Choroid plexus epithelial cell (primary cell): Measurements from ENCODE around the gene CALCR.

Source experiments
- DNase-seq: peaks from one replicate; pipeline ENCODE4 v3.0.0-alpha.2; 2010; ENCODE audit warnings: low read depth
- H3K4me3 ChIP-seq: 2 replicates; pipeline ENCODE4 v1.5.1; 2011; ENCODE audit warnings: low read depth, mild to moderate bottlenecking, control low read depth, low read length, moderate library complexity
- TF ChIP-seq, protein P1 (sequence below): conservative IDR thresholded peaks from 2 replicates; pipeline ENCODE4 v1.5.1; 2011; ENCODE audit warnings: low read depth, mild to moderate bottlenecking, control low read depth, inconsistent platforms, low read length, moderate library complexity

CALCR gene

DNA sequence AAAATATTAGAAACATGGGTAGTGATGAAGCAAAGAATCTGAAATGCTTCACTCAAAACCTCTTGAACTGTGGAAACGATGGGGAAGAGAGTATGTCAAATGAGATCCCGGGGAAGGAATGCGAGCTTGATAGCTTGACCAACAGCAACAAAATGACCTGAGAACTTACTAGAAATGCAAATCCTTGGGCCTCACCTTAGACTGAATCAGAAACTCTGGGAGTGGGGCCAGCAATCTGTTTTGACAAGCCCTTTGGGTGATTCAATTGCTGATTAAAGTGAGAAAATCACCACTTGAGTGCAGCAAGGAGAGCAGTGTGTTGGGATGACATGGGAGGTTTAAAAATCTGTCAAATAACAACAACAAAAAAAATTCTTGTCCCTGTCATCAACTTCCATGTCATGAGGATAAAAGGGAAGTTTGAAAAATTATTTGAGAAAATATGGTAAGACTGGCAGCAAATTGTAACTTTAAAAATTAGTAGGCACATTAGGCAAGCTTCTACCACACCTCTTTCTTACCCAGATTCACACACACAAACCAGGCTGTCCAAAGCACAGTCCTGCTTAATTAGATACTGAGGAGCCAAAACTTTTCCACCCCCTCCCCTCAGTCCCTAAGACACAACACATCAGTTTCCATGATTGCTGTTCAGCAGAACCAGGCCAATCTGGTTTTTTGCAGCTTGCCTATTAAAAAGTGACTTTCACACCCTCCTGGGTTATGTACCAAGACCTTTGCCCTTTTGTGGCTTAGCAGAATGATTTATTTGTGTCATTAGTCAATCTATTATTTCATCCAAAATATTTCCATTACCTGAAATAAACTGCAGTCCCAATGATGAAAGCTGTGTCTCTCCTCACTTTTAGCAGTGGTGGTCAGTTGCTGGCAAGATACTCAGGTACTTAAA lies 15.6 kb downstream of the CALCR start:
- DNase-seq: peak; percentile 49
- no peak overlapping the region for H3K4me3 ChIP-seq
- TF ChIP-seq, protein P1, sequence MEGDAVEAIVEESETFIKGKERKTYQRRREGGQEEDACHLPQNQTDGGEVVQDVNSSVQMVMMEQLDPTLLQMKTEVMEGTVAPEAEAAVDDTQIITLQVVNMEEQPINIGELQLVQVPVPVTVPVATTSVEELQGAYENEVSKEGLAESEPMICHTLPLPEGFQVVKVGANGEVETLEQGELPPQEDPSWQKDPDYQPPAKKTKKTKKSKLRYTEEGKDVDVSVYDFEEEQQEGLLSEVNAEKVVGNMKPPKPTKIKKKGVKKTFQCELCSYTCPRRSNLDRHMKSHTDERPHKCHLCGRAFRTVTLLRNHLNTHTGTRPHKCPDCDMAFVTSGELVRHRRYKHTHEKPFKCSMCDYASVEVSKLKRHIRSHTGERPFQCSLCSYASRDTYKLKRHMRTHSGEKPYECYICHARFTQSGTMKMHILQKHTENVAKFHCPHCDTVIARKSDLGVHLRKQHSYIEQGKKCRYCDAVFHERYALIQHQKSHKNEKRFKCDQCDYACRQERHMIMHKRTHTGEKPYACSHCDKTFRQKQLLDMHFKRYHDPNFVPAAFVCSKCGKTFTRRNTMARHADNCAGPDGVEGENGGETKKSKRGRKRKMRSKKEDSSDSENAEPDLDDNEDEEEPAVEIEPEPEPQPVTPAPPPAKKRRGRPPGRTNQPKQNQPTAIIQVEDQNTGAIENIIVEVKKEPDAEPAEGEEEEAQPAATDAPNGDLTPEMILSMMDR: no peak

DNA sequence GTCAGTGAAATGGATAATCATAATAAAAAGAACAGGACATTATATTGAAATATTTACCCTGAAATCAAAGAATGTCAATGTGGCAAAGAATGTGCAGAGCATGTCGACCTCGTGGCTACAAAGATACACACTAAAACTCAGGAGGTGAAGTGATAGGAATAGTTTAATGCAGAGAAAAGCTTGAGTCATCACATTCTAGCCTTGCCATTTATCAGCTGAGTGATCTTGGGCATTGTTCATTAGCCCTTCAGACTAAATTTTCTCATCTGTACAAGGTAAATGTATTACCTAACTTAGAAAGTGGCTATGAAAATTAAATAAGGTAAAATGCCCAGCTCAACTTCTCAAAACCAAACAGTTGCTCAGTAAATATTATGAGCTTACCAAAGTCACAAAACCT lies 22.6 kb downstream of the CALCR start:
- TF ChIP-seq, protein P1: no peak
- DNase-seq: no peak
- H3K4me3 ChIP-seq: no peak overlapping the region

DNA sequence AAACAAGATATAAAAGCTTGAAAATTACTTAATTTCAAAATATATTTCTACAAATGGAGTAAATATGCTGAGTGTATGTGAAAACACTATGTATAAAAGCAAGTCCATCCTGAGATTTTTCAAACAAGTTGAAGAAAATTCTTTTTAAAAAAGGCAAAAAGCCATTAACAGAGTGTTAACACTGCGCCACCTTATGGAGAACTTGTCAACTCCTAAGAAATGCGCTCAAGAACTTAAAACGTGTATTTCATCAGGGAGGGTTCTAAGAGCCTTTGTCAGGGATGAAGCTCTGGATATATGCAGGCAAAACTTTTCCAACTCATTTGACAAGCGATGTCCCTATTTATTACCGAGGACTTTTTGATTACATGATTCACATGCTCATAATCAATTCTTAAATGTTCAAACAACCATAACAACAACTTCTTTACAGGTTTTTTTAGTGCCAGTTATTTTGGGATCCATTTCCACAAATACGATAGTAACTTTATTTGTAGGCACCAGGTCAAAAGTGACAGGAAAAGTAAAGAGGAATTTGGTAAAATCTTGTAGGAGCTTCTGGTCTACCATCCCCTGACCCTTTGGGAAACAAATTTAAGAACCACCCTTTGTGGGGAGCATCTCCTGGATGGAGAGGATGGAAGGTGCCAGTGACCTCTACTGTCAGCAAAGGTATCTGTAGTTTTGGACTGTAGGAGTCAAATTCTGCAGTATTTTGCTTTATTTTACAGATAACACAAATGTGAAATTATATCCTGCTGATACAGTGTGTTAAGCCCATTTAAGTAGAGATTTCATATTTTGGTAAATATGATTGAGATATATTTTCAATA lies 23.2 kb downstream of the CALCR start:
- TF ChIP-seq, protein P1: peak; percentile 67
- no peak overlapping the region for H3K4me3 ChIP-seq
- peak; percentile 82 for DNase-seq

DNA sequence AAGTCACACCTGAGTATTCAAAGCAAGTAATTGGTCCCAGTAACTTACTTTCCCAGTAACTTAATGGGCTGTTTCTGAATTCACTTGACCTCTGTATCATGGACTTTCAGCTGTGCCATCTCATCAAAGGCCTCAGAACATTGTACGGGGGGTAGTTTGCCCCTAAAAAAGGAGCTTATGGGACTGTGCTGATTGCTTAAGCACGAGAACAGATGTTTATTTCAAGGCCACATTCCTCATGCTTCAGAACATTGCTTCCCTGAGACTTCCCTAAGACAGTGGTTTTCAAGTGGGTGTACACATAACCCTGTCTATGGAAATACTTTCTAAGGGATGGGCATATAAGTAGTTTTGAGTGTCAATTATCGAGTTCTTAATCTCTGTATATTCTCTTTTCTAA lies 26.8 kb downstream of the CALCR start:
- DNase-seq: peak; percentile 5
- H3K4me3 ChIP-seq: no peak overlapping the region
- TF ChIP-seq, protein P1: no peak

DNA sequence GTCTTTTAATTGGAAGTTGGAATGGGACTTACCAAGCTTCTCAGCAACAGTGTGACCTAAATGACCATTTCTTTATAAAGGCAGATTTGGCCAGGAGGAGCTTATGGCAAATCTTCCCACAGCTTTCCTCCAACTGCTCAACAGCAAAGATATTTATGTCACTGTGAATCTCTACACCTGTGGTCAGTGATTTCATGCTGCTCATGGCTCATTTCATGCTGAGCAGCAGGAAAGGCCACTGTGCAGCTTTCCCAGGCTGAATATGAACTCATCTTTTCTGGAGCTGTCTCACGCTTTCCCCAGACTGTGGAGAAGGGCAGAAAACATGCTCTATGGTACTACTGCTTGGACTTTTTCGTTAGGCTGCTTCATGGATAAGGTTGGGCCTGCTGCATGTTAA lies 29.8 kb downstream of the CALCR start:
- peak; percentile 8 for DNase-seq
- no peak overlapping the region for H3K4me3 ChIP-seq
- TF ChIP-seq, protein P1: no peak

DNA sequence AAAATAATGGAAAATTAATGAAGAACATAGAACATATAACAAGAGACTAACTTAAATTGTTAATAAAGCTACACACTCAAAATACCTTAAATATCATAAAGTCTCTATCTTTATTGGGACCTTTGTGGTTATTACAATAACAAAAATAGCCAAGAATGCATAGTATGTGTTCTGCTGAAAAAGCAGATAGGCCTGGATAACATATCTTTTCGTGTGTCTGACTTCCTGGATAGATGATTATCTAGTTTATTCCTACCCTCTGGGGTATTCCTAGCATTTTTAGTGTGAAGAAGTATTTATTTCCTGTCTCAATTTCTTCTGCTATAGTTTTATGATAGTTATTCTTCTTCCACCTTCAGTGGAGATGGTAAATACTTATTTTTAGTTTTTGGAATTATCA lies 36.5 kb downstream of the CALCR start:
- no peak for DNase-seq
- no peak overlapping the region for H3K4me3 ChIP-seq
- TF ChIP-seq, protein P1: no peak
